ENCODE measurements around the gene MICALL1.

The MICALL1 gene

DNA sequence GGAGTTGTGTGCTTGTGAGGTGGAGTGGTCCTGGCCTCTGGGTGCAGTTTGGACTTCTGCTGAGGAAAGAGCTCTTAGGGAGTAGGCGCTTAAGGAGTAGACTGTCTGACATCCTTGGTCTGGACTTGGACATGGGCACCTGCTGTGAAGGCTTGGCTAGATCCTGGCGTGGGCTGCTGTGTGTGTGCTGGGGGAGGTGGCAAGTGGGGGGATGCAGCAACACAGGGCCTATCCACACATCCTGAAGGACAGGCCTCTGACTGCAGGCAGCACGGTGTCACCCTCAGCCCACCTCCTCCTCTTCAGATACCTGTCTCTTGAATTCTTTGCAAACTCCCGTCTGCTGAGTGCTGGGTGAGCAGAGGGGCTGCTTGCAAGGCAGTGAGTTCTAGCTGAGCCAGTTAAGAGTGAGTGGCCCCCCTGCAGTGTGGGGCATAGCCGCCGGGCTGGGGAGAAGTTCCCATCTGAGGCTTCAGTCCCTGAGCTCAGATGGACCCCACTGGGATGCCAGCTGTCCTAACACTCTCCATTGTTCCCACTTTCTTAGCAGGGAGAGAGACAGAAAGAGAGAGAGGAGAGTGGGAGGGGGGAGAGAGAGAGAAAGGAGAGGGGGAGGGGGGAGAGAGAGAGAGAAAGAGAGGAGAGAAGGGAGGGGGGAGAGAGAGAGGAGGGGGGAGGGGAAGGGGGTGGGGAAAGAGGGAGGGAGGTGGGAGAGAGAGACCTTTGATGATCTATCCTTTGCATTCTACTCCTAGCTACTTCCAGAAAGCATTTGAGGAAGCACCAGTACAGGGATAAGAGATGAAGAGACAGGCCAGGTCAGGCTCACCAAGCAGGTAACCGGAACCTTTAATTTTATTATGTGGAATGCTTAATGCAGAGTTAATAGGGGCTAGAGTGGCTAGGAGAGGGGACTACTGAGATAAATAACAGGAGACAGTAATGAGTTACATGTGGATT lies 65.7 kb downstream of the MICALL1 start:
- ATAC-seq, result no peak
- TF ChIP-seq BACH2 (CRISPR knock-in tag; IDR thresholded peaks at IDR 0.05; ENCODE audit: borderline replicate concordance) (no peak), TOX (CRISPR knock-in tag; IDR thresholded peaks at IDR 0.05; ENCODE audit: borderline replicate concordance) (no peak), ZNF70 (CRISPR knock-in tag; IDR thresholded peaks at IDR 0.05) (peak; percentile 82), ZNF565 (CRISPR knock-in tag; conservative IDR thresholded peaks at IDR 0.05; ENCODE audit: low read depth) (no peak), OSR1 (CRISPR knock-in tag; IDR thresholded peaks at IDR 0.05) (no peak)

DNA sequence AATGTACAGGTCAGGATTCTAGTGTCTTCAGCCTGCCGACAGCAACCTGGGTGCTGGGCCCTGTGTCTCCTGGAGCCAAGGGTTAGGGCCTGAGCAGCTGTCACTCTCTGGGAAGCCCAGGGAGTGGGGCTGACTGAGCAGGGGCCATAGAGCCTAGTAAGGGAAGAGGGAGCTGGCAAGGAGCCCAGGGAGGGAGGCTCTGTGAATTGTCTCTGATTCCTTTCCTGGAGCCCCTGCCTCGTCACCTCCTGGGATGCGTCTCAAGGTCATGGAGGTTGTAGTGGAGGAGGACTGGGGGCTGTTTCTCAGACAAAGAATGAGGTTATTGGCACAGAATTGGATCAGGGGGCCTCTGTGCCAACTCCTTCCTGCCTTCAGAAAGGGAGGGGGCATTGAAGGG lies 66.4 kb downstream of the MICALL1 start:
- no peak for ATAC-seq

DNA sequence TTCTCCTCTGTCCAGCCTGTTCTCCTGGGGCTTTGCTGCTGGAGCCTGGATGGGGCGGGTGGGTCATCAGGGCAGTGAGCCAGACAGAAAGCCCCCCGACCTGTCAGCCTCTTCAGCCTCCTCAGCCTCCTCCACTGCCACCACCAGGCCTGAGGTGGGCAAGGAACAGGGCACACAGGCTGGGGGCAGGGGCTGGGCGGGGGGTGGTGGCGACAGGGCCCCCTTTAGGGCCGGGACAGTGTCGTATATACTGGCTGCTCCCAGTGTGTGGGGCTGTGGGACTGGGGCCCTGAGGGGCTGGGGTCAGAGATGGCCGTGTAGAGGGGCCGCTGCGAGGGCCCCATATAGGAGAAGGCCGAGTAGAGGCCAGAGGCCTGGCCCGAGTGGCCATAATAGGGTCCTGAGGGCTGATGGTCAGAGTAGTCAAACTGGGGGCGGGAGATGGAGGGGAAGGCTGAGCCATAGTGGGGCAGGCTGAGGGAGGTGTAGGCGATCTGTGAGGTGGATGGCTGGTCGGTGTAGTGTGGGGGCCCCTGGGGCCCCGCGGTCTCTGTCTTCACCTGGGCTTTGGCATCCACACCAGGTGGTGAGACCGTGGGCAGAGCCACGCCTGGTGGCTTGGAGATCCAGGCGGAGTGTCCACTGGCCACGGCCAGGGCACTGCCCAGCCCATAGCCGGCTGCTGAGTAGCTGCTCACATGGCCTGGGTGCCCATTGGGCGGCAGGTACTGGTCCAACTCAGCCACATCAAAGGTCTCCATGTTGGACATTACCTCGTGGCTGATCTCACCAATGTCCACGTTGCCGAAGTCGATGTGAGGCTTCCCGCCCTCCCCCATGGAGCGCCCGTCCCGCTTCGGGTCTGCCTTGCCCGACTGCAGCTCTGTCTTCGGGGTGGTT lies 67.4 kb downstream of the MICALL1 start:
- no peak for ATAC-seq
- TF ChIP-seq GLIS3 (CRISPR knock-in tag; IDR thresholded peaks at IDR 0.05) (no peak), PPARA (CRISPR knock-in tag; IDR thresholded peaks at IDR 0.05; ENCODE audit: borderline replicate concordance) (no peak), ZNF565 (CRISPR knock-in tag; conservative IDR thresholded peaks at IDR 0.05; ENCODE audit: low read depth) (no peak)
- TF ChIP-seq, protein P1, sequence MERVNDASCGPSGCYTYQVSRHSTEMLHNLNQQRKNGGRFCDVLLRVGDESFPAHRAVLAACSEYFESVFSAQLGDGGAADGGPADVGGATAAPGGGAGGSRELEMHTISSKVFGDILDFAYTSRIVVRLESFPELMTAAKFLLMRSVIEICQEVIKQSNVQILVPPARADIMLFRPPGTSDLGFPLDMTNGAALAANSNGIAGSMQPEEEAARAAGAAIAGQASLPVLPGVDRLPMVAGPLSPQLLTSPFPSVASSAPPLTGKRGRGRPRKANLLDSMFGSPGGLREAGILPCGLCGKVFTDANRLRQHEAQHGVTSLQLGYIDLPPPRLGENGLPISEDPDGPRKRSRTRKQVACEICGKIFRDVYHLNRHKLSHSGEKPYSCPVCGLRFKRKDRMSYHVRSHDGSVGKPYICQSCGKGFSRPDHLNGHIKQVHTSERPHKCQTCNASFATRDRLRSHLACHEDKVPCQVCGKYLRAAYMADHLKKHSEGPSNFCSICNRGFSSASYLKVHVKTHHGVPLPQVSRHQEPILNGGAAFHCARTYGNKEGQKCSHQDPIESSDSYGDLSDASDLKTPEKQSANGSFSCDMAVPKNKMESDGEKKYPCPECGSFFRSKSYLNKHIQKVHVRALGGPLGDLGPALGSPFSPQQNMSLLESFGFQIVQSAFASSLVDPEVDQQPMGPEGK (CRISPR knock-in tag; IDR thresholded peaks at IDR 0.05; ENCODE audit: borderline replicate concordance), result no peak

More for the DNA sequence above, 66.4 kb downstream of the MICALL1 start:
- TF ChIP-seq, protein P2, sequence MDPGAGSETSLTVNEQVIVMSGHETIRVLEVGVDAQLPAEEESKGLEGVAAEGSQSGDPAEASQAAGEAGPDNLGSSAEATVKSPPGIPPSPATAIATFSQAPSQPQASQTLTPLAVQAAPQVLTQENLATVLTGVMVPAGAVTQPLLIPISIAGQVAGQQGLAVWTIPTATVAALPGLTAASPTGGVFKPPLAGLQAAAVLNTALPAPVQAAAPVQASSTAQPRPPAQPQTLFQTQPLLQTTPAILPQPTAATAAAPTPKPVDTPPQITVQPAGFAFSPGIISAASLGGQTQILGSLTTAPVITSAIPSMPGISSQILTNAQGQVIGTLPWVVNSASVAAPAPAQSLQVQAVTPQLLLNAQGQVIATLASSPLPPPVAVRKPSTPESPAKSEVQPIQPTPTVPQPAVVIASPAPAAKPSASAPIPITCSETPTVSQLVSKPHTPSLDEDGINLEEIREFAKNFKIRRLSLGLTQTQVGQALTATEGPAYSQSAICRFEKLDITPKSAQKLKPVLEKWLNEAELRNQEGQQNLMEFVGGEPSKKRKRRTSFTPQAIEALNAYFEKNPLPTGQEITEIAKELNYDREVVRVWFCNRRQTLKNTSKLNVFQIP (CRISPR knock-in tag; IDR thresholded peaks at IDR 0.05; ENCODE audit: borderline replicate concordance, low read depth), result no peak
- TF ChIP-seq, protein P3, sequence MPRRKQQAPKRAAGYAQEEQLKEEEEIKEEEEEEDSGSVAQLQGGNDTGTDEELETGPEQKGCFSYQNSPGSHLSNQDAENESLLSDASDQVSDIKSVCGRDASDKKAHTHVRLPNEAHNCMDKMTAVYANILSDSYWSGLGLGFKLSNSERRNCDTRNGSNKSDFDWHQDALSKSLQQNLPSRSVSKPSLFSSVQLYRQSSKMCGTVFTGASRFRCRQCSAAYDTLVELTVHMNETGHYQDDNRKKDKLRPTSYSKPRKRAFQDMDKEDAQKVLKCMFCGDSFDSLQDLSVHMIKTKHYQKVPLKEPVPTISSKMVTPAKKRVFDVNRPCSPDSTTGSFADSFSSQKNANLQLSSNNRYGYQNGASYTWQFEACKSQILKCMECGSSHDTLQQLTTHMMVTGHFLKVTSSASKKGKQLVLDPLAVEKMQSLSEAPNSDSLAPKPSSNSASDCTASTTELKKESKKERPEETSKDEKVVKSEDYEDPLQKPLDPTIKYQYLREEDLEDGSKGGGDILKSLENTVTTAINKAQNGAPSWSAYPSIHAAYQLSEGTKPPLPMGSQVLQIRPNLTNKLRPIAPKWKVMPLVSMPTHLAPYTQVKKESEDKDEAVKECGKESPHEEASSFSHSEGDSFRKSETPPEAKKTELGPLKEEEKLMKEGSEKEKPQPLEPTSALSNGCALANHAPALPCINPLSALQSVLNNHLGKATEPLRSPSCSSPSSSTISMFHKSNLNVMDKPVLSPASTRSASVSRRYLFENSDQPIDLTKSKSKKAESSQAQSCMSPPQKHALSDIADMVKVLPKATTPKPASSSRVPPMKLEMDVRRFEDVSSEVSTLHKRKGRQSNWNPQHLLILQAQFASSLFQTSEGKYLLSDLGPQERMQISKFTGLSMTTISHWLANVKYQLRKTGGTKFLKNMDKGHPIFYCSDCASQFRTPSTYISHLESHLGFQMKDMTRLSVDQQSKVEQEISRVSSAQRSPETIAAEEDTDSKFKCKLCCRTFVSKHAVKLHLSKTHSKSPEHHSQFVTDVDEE (CRISPR knock-in tag; IDR thresholded peaks at IDR 0.05), result no peak
- TF ChIP-seq TOX (CRISPR knock-in tag; IDR thresholded peaks at IDR 0.05; ENCODE audit: borderline replicate concordance) (no peak), ARNTL (CRISPR knock-in tag; IDR thresholded peaks at IDR 0.05; ENCODE audit: borderline replicate concordance, low read depth) (no peak), ZNF8 (CRISPR knock-in tag; IDR thresholded peaks at IDR 0.05) (no peak), ZFP3 (CRISPR knock-in tag; IDR thresholded peaks at IDR 0.05) (no peak), ZC3H10 (CRISPR knock-in tag; IDR thresholded peaks at IDR 0.05) (no peak), ISL1 (CRISPR knock-in tag; IDR thresholded peaks at IDR 0.05) (no peak), GLIS3 (CRISPR knock-in tag; IDR thresholded peaks at IDR 0.05) (no peak), RARB (CRISPR knock-in tag; IDR thresholded peaks at IDR 0.05) (no peak), ZNF565 (CRISPR knock-in tag; conservative IDR thresholded peaks at IDR 0.05; ENCODE audit: low read depth) (no peak), BACH2 (CRISPR knock-in tag; IDR thresholded peaks at IDR 0.05; ENCODE audit: borderline replicate concordance) (no peak), ESRRG (CRISPR knock-in tag; IDR thresholded peaks at IDR 0.05) (no peak)
- TF ChIP-seq, protein P4, sequence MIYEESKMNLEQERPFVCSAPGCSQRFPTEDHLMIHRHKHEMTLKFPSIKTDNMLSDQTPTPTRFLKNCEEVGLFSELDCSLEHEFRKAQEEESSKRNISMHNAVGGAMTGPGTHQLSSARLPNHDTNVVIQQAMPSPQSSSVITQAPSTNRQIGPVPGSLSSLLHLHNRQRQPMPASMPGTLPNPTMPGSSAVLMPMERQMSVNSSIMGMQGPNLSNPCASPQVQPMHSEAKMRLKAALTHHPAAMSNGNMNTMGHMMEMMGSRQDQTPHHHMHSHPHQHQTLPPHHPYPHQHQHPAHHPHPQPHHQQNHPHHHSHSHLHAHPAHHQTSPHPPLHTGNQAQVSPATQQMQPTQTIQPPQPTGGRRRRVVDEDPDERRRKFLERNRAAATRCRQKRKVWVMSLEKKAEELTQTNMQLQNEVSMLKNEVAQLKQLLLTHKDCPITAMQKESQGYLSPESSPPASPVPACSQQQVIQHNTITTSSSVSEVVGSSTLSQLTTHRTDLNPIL (CRISPR knock-in tag; IDR thresholded peaks at IDR 0.05; ENCODE audit: low read depth), result no peak
- TF ChIP-seq, protein P1 (CRISPR knock-in tag; IDR thresholded peaks at IDR 0.05; ENCODE audit: borderline replicate concordance), result no peak

Data from SK-N-SH treated with all-trans-retinoic acid at 6 μM for 48 hours (cell line).